Smooth muscle cell (in vitro differentiated cells): ENCODE results near the gene GPC6. TPM values are rescaled to one million over a fixed set of nuclear protein-coding genes. Genes with fewer than 3 reads are reported as not detected.
A peak's percentile ranks its signal among the peaks of the same experiment; 100 is the strongest.

Experiments
- DNase-seq: peaks from one replicate; lab custom pipeline; 2025; ENCODE audit not compliant: unreplicated experiment; lab: John Stamatoyannopoulos, UW
- H2AFZ ChIP-seq: fragments of 200-600 bp; sonication (generic); 2 replicates; pipeline ENCODE4 v1.6.0; 2016; ENCODE audit warnings: antibody characterized with exemption, low read depth, mild to moderate bottlenecking
- H3F3A ChIP-seq: fragments of 200-600 bp; sonication (generic); 2 replicates; pipeline ENCODE4 v1.6.0; 2017; ENCODE audit warnings: antibody characterized with exemption, low read depth
- H3K27ac ChIP-seq: fragments of 200-600 bp; sonication (generic); 2 replicates; pipeline ENCODE4 v1.5.1; 2016; ENCODE audit warnings: low read depth, mild to moderate bottlenecking
- H3K27me3 ChIP-seq: fragments of 200-600 bp; sonication (generic); 2 replicates; pipeline ENCODE4 v1.6.1; 2016; ENCODE audit warnings: low read depth, mild to moderate bottlenecking
- H3K36me3 ChIP-seq: fragments of 200-600 bp; sonication (generic); 2 replicates; pipeline ENCODE4 v1.5.1; 2016; ENCODE audit warnings: low read depth
- H3K4me1 ChIP-seq: fragments of 200-600 bp; sonication (generic); 2 replicates; pipeline ENCODE4 v1.5.1; 2016; ENCODE audit warnings: low read depth
- H3K4me2 ChIP-seq: fragments of 200-600 bp; sonication (generic); 2 replicates; pipeline ENCODE4 v1.6.0; 2016; ENCODE audit warnings: mild to moderate bottlenecking
- H3K4me3 ChIP-seq: fragments of 200-600 bp; sonication (generic); 2 replicates; pipeline ENCODE4 v1.5.1; 2016; ENCODE audit warnings: mild to moderate bottlenecking
- H3K79me2 ChIP-seq: fragments of 200-600 bp; sonication (generic); 2 replicates; pipeline ENCODE4 v1.6.0; 2016; ENCODE audit warnings: low read depth, mild to moderate bottlenecking
- H3K9ac ChIP-seq: fragments of 200-600 bp; sonication (generic); 2 replicates; pipeline ENCODE4 v1.6.0; 2016; ENCODE audit warnings: low read depth
- H3K9me3 ChIP-seq: fragments of 200-600 bp; sonication (generic); replicated peaks from 2 replicates; pipeline ENCODE4 v1.5.1; 2016; ENCODE audit warnings: low read depth
- H4K20me1 ChIP-seq: fragments of 200-600 bp; sonication (generic); 2 replicates; pipeline ENCODE4 v1.6.0; 2016; ENCODE audit warnings: low read depth
- CTCF ChIP-seq: fragments of 200-600 bp; sonication (generic); IDR thresholded peaks from 2 replicates; pipeline ENCODE4 v1.5.1; 2017; ENCODE audit warnings: borderline replicate concordance, mild to moderate bottlenecking, antibody characterized with exemption; ENCODE audit not compliant: insufficient read depth, poor library complexity, severe bottlenecking
- WGBS: methylation state at CpG from one replicate; pipeline ENCODE4 v1.1.7; 2016; ENCODE audit warnings: low lambda C conversion rate; 5-methylcytosine and 5-hydroxymethylcytosine counted together
- polyA plus RNA-seq: library from polyadenylated mRNA; unstranded; fragments of >200 nt; fragmentation: Nextera tagmentation; extraction: Ambion mirVana; gene quantifications from 2 replicates; pipeline ENCODE4 v1.2.1, GENCODE V29; 2016
- total RNA-seq: library from RNA; depleted of rRNA; stranded (reverse); fragments of >200 nt; gene quantifications from 2 replicates; pipeline ENCODE4 v1.2.3, GENCODE V29; 2014

Gene GPC6
- total and polyA plus RNA-seq, 2 experiments from 2014 or later = 19.7 to 68.5 TPM

GRCh38 chr13:94308832-94309231 lies 1082.2 kb downstream of the GPC6 start:
- no peak for DNase-seq
- Histone ChIP-seq H3K4me1 (peaks cover 3% of the 10 kb centered on the region), H3K4me2 (no peak overlapping the region), H3K27me3 (no peaks in the 10 kb centered on the region), H3F3A (no peaks in the 10 kb centered on the region), H3K36me3 (no peaks in the 10 kb centered on the region), H3K79me2 (no peaks in the 10 kb centered on the region), H2AFZ (no peak overlapping the region), H4K20me1 (no peaks in the 10 kb centered on the region), H3K9ac (no peak overlapping the region), H3K27ac (no peak overlapping the region), H3K9me3 (no peaks in the 10 kb centered on the region), H3K4me3 (no peak overlapping the region)
- 90% methylated on average over 4 of the region's 4 CpGs for WGBS
- no peak for TF ChIP-seq CTCF

GRCh38 chr13:94309576-94309975 lies 1083.0 kb downstream of the GPC6 start:
- Histone ChIP-seq H3K4me3 (no peak overlapping the region), H3K4me1 (peaks cover 3% of the 10 kb centered on the region), H2AFZ (no peak overlapping the region), H3F3A (no peaks in the 10 kb centered on the region), H4K20me1 (no peaks in the 10 kb centered on the region), H3K9me3 (no peaks in the 10 kb centered on the region), H3K79me2 (no peaks in the 10 kb centered on the region), H3K9ac (no peak overlapping the region), H3K27me3 (no peaks in the 10 kb centered on the region), H3K4me2 (peak overlapping the region; percentile 63), H3K36me3 (no peaks in the 10 kb centered on the region), H3K27ac (peak overlapping the region; percentile 52)
- no peak for DNase-seq
- 89% methylated on average over 3 of the region's 3 CpGs for WGBS
- no peak for TF ChIP-seq CTCF

GRCh38 chr13:94309997-94310855 lies 1083.6 kb downstream of the GPC6 start:
- Histone ChIP-seq H3K4me2 (peak overlapping the region; percentile 63), H3K27ac (peak overlapping the region; percentile 52), H3K4me1 (peaks cover 3% of the 10 kb centered on the region), H3K9me3 (no peaks in the 10 kb centered on the region), H4K20me1 (no peaks in the 10 kb centered on the region), H2AFZ (no peak overlapping the region), H3K27me3 (no peaks in the 10 kb centered on the region), H3K9ac (no peak overlapping the region), H3F3A (no peaks in the 10 kb centered on the region), H3K36me3 (no peaks in the 10 kb centered on the region), H3K4me3 (no peak overlapping the region), H3K79me2 (no peaks in the 10 kb centered on the region)
- DNase-seq = no peak
- no peak for TF ChIP-seq CTCF
- WGBS = 62% methylated on average over 8 of the region's 8 CpGs

GRCh38 chr13:94311893-94312292 lies 1085.3 kb downstream of the GPC6 start:
- H3K27ac ChIP-seq = peak overlapping the region; percentile 15
- TF ChIP-seq CTCF = no peak
- H4K20me1 ChIP-seq = no peaks in the 10 kb centered on the region
- peaks cover 3% of the 10 kb centered on the region for H3F3A ChIP-seq
- no peaks in the 10 kb centered on the region for H3K27me3 ChIP-seq
- H3K4me3 ChIP-seq = no peak overlapping the region
- no peak overlapping the region for H3K4me2 ChIP-seq
- no peaks in the 10 kb centered on the region for H3K36me3 ChIP-seq
- no peak overlapping the region for H2AFZ ChIP-seq
- H3K9ac ChIP-seq = no peak overlapping the region
- no peaks in the 10 kb centered on the region for H3K9me3 ChIP-seq
- no peak for DNase-seq
- no peaks in the 10 kb centered on the region for H3K79me2 ChIP-seq
- peaks cover 3% of the 10 kb centered on the region for H3K4me1 ChIP-seq
- WGBS = 17% methylated on average over 2 of the region's 2 CpGs
